ENCODE results near the gene ASPDH. TPM values are rescaled to one million over a fixed set of nuclear protein-coding genes. Genes with fewer than 3 reads are reported as not detected.

The ASPDH gene
- total RNA-seq, 1 experiment from 2014 or later, result not detected

GRCh38 chr19:50517704-50518075 lies 4.0 kb upstream of the ASPDH start:
- Histone ChIP-seq H2AK5ac (ENCODE audit: insufficient read length, low read length) (no peak overlapping the region), H2BK120ac (ENCODE audit: low read depth, low read length, poor library complexity, severe bottlenecking) (no peak overlapping the region), H4K5ac (ENCODE audit: insufficient read length, low read depth, low read length) (no peak overlapping the region), H3K4me1 (ENCODE audit: insufficient read depth, low read length) (no peaks in the 10 kb centered on the region), H3K23me2 (ENCODE audit: insufficient read length, low read depth, low read length, poor library complexity, severe bottlenecking) (no peaks in the 10 kb centered on the region), H4K20me1 (ENCODE audit: control insufficient read depth, insufficient read depth, insufficient read length) (no peaks in the 10 kb centered on the region), H3K4me2 (ENCODE audit: insufficient read depth, insufficient read length, low read length) (no peak overlapping the region), H3K23ac (ENCODE audit: insufficient read length, low read depth, low read length) (no peak overlapping the region), H3T11ph (ENCODE audit: low read length) (no peak overlapping the region), H2AFZ (ENCODE audit: low read length) (no peak overlapping the region), H3K18ac (ENCODE audit: insufficient read length, low read depth, low read length) (no peak overlapping the region), H2BK20ac (ENCODE audit: low read depth, low read length, poor library complexity, severe bottlenecking) (no peak overlapping the region), H2BK12ac (ENCODE audit: insufficient read length, low read depth, low read length) (no peak overlapping the region), H3K27ac (ENCODE audit: insufficient read length, low read depth, low read length) (no peak overlapping the region), H3K79me1 (ENCODE audit: insufficient read depth, low read depth, low read length, poor library complexity, severe bottlenecking) (no peaks in the 10 kb centered on the region), H3K14ac (ENCODE audit: insufficient read depth, low read length) (no peak overlapping the region), H3K9ac (ENCODE audit: extremely low read depth, insufficient read length, low read length) (no peak overlapping the region), H4K91ac (ENCODE audit: insufficient read length, low read depth, low read length) (no peak overlapping the region), H4K8ac (replicated peaks; ENCODE audit: insufficient read length, low read depth, low read length) (no peak overlapping the region), H3K56ac (ENCODE audit: insufficient read length, low read depth, low read length) (no peak overlapping the region), H3K27me3 (ENCODE audit: insufficient read depth, low read length) (0 out of 2 replicates have a peak, but pooled peaks cover 3% of the 10 kb centered on the region), H2BK5ac (ENCODE audit: insufficient read length, low read length) (no peak overlapping the region), H3K9me3 (ENCODE audit: control insufficient read depth, low read depth, low read length) (no peaks in the 10 kb centered on the region), H3K79me2 (ENCODE audit: insufficient read depth, low read length) (no peaks in the 10 kb centered on the region), H2BK15ac (ENCODE audit: low read depth, low read length) (no peak overlapping the region), H3K4ac (ENCODE audit: low read depth, low read length) (no peak overlapping the region)
- no CpG with 5 or more reads among the region's 37 CpGs for WGBS (ENCODE audit: extremely low coverage, insufficient read length, low lambda C conversion rate)
- peaks cover 0 to 15% of the 10 kb centered on the region in 2 experiments; a peak in 2 of 4 replicates for H3K4me1 Mint-ChIP-seq
- TF ChIP-seq, protein P1, sequence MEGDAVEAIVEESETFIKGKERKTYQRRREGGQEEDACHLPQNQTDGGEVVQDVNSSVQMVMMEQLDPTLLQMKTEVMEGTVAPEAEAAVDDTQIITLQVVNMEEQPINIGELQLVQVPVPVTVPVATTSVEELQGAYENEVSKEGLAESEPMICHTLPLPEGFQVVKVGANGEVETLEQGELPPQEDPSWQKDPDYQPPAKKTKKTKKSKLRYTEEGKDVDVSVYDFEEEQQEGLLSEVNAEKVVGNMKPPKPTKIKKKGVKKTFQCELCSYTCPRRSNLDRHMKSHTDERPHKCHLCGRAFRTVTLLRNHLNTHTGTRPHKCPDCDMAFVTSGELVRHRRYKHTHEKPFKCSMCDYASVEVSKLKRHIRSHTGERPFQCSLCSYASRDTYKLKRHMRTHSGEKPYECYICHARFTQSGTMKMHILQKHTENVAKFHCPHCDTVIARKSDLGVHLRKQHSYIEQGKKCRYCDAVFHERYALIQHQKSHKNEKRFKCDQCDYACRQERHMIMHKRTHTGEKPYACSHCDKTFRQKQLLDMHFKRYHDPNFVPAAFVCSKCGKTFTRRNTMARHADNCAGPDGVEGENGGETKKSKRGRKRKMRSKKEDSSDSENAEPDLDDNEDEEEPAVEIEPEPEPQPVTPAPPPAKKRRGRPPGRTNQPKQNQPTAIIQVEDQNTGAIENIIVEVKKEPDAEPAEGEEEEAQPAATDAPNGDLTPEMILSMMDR (conservative IDR thresholded peaks at IDR 0.05), result no peak
- H3K36me3 Mint-ChIP-seq (ENCODE audit: insufficient read depth in 1 of 3, low read depth in 3 of 3), result peaks cover 5 to 7% (median 5%) of the 10 kb centered on the region in 3 experiments; a peak in 4 of 7 replicates
- H3K9me3 Mint-ChIP-seq, result no peaks in the 10 kb centered on the region
- peaks cover 52% of the 10 kb centered on the region for H3K27me3 Mint-ChIP-seq (ENCODE audit: low read depth)
- DNase-seq, result no peak
- H3K4me3 Mint-ChIP-seq, result no peak overlapping the region
- H3K27ac Mint-ChIP-seq, result no peak overlapping the region
